ENCODE measurements around the gene RAI14.

DNA sequence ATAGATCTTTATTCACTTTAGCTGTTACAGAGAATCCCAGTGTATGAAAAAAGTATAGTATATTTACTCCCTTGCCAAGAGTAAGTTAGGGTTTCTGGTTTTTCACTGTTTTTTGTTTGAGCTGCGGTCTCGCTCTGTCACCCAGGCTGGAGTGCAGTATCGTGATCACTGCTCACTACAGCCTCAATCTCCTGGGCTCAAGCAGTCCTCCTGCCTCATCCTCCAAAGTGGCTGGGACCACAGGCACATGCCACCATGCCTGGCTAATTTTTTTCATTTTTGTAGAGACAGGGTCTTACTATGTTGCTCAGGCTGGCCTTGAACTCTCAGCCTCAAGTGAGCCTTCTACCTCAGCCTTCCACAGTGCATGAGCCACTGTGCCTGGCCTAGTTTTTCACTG lies 3.0 kb downstream of the RAI14 start:
- TF ChIP-seq EZH2 (IDR thresholded peaks at IDR 0.05; ENCODE audit: low read length, missing control alignments), result no peak
- no peak for TF ChIP-seq CTCF (conservative IDR thresholded peaks at IDR 0.05 in 1 of 2, IDR thresholded peaks at IDR 0.05 in 1 of 2; ENCODE audit: low read depth in 1 of 2, low read length in 2 of 2)
